ENCODE results near the gene ASAP3. TPM values are rescaled to one million over a fixed set of nuclear protein-coding genes. Genes with fewer than 3 reads are reported as not detected.

ASAP3 gene
- total RNA-seq, 2 donors from 2014 or later, result 0.51 to 1.0 TPM

GRCh38 chr1:23417570-23417969, 66.4 kb downstream of the ASAP3 start:
- H3K4me1 Mint-ChIP-seq (ENCODE audit: low read depth), result peaks cover 8% of the 10 kb centered on the region
- H3K27me3 Mint-ChIP-seq (ENCODE audit: low read depth), result no peaks in the 10 kb centered on the region
- no peak overlapping the region for H3K27ac Mint-ChIP-seq
- no peaks in the 10 kb centered on the region for H3K9me3 Mint-ChIP-seq
- no peak for ATAC-seq (replicated peaks in 1 of 2)
- H3K4me3 Mint-ChIP-seq, result no peak overlapping the region
- no peak for DNase-seq
- H3K36me3 Mint-ChIP-seq (ENCODE audit: insufficient read depth in 2 of 2), result no peaks in the 10 kb centered on the region

DNA sequence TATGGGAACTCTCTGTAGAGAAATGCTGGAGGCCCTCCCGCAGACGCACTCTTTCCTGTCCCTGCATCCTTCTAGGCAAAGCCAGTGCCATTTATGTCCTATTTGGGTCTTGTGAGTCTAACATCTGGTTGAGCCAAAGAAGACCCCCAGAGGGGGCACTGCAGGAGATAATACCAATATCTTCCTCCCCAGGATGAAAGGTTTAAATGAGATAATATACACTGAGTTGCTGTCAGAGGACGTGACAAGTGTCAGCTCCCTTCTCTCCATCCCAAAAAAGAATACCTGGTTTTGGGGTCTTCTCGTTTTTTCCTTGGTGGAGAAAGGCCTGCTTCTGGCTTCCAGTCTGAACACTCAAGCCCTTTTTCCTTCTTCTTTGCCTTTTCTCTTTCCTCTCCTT, 67.0 kb downstream of the ASAP3 start:
- H3K36me3 Mint-ChIP-seq (ENCODE audit: insufficient read depth in 2 of 2), result no peaks in the 10 kb centered on the region
- no peak overlapping the region for H3K4me3 Mint-ChIP-seq
- DNase-seq, result no peak
- peaks cover 2% of the 10 kb centered on the region for H3K4me1 Mint-ChIP-seq (ENCODE audit: low read depth)
- H3K27ac Mint-ChIP-seq, result no peak overlapping the region
- ATAC-seq (replicated peaks in 1 of 2), result no peak
- H3K9me3 Mint-ChIP-seq, result no peaks in the 10 kb centered on the region
- no peaks in the 10 kb centered on the region for H3K27me3 Mint-ChIP-seq (ENCODE audit: low read depth)

DNA sequence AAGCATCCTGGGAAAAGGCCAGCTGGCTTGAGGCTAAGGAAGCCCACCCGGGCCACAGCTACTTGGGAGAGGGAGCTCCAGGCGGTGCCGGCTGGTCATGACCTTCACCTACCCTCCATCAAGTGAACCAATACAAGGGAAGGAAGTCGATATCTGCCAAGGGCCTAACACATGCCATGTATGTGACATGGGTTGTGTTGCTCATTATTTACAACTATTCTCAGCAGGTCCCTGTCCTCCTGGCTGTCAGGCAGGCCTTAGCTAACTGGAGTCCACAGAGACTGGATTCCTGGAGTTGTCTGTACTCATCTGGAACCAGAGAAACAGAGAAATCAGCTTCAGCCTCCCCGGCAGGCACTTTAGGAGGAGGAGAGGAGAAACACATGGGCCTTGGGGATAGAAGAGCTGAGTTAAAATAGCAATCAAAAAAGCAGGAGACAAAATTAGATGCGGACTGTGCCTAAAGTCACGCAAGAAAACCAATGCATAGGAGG, 75.1 kb downstream of the ASAP3 start:
- ATAC-seq (replicated peaks in 1 of 2) (no peak), DNase-seq (no peak)
- H3K4me3 Mint-ChIP-seq, result no peak overlapping the region
- no peaks in the 10 kb centered on the region for H3K36me3 Mint-ChIP-seq (ENCODE audit: insufficient read depth in 2 of 2)
- no peaks in the 10 kb centered on the region for H3K27me3 Mint-ChIP-seq (ENCODE audit: low read depth)
- H3K9me3 Mint-ChIP-seq, result no peaks in the 10 kb centered on the region
- H3K27ac Mint-ChIP-seq, result no peak overlapping the region
- H3K4me1 Mint-ChIP-seq (ENCODE audit: low read depth), result peaks cover 6% of the 10 kb centered on the region

DNA sequence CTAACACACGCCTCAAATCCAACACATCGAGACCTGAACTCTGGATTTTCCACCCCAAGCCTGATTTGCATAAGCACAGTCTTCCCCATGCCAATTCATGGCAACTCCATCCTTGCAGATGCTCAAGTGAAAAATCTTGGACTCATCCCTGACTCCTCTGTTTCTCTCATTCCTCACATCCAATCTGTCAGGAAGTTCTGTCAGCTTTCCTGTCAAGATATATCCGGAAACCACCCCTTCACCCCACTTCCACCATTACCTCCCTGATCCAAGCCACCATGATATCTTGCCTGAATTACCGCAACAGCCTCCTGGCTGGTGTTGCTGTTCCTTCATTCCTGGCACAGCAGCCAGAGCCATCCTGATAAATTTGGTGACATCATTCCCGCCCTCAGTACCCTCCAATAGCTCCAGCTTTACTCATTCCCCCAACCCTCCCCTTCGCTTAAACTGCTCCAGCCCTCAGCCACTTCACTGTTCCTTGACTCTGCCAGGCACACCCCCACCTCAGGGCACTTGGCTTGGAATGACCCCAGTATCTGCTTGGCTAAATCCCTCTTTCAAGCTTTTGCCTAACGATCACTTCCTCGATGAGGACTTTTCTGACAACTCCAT, 76.9 kb downstream of the ASAP3 start:
- peaks cover 14% of the 10 kb centered on the region for H3K4me1 Mint-ChIP-seq (ENCODE audit: low read depth)
- no peak for DNase-seq
- H3K27me3 Mint-ChIP-seq (ENCODE audit: low read depth), result no peaks in the 10 kb centered on the region
- no peaks in the 10 kb centered on the region for H3K36me3 Mint-ChIP-seq (ENCODE audit: insufficient read depth in 2 of 2)
- H3K4me3 Mint-ChIP-seq, result no peak overlapping the region
- no peak for ATAC-seq (replicated peaks in 1 of 2)
- H3K27ac Mint-ChIP-seq, result no peak overlapping the region
- no peaks in the 10 kb centered on the region for H3K9me3 Mint-ChIP-seq

GRCh38 chr1:23405946-23406345, 78.0 kb downstream of the ASAP3 start:
- no peak overlapping the region for H3K4me3 Mint-ChIP-seq
- no peak for ATAC-seq (replicated peaks in 1 of 2)

GRCh38 chr1:23403735-23404486, 80.1 kb downstream of the ASAP3 start:
- Mint-ChIP-seq H3K27me3 (ENCODE audit: low read depth) (no peaks in the 10 kb centered on the region), H3K27ac (no peak overlapping the region), H3K9me3 (no peaks in the 10 kb centered on the region), H3K4me3 (peak overlapping the region; percentile 10 to 30), H3K4me1 (ENCODE audit: low read depth) (peaks cover 14% of the 10 kb centered on the region), H3K36me3 (ENCODE audit: insufficient read depth in 2 of 2) (no peaks in the 10 kb centered on the region)
- DNase-seq (peak; percentile 87 to 89), ATAC-seq (replicated peaks in 1 of 2) (peak; percentile 88 to 95)

More at GRCh38 chr1:23405946-23406345, 78.0 kb downstream of the ASAP3 start:
- DNase-seq, result no peak
- H3K9me3 Mint-ChIP-seq, result no peaks in the 10 kb centered on the region
- H3K4me1 Mint-ChIP-seq (ENCODE audit: low read depth), result peaks cover 14% of the 10 kb centered on the region
- H3K27me3 Mint-ChIP-seq (ENCODE audit: low read depth), result no peaks in the 10 kb centered on the region
- no peaks in the 10 kb centered on the region for H3K36me3 Mint-ChIP-seq (ENCODE audit: insufficient read depth in 2 of 2)
- no peak overlapping the region for H3K27ac Mint-ChIP-seq

DNA sequence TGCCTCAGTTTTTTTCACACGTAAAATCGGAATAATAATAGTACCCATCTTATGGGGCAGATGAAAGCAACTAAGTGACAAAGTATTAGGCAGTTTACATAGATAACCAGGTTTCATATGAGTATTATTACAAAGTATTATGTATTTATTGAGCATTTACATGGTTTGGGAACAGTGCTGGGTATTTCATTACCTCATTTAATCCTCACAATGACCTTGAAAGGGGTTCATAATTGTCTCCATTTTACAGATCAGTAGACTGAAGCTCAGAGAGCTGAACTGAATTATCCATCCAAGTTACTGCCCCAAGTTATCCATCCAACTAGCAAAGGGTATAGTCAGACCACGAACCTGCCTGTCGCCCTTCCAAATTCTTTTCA, 80.6 kb downstream of the ASAP3 start:
- no peaks in the 10 kb centered on the region for H3K36me3 Mint-ChIP-seq (ENCODE audit: insufficient read depth in 2 of 2)
- H3K27ac Mint-ChIP-seq, result no peak overlapping the region
- no peak overlapping the region for H3K4me3 Mint-ChIP-seq

GRCh38 chr1:23403038-23403336, 81.0 kb downstream of the ASAP3 start:
- no peak overlapping the region for H3K27ac Mint-ChIP-seq
- H3K9me3 Mint-ChIP-seq, result no peaks in the 10 kb centered on the region

More for the DNA sequence above, 80.6 kb downstream of the ASAP3 start:
- peaks cover 14% of the 10 kb centered on the region for H3K4me1 Mint-ChIP-seq (ENCODE audit: low read depth)
- ATAC-seq (replicated peaks in 1 of 2) (no peak), DNase-seq (no peak)
- H3K27me3 Mint-ChIP-seq (ENCODE audit: low read depth), result no peaks in the 10 kb centered on the region
- no peaks in the 10 kb centered on the region for H3K9me3 Mint-ChIP-seq

GRCh38 chr1:23402286-23403037, 81.5 kb downstream of the ASAP3 start:
- no peaks in the 10 kb centered on the region for H3K9me3 Mint-ChIP-seq
- H3K36me3 Mint-ChIP-seq (ENCODE audit: insufficient read depth in 2 of 2), result no peaks in the 10 kb centered on the region
- ATAC-seq (replicated peaks in 1 of 2) (no peak), DNase-seq (no peak)
- H3K27me3 Mint-ChIP-seq (ENCODE audit: low read depth), result no peaks in the 10 kb centered on the region
- H3K4me1 Mint-ChIP-seq (ENCODE audit: low read depth), result peaks cover 14% of the 10 kb centered on the region
- no peak overlapping the region for H3K27ac Mint-ChIP-seq
- H3K4me3 Mint-ChIP-seq, result no peak overlapping the region

More at GRCh38 chr1:23403038-23403336, 81.0 kb downstream of the ASAP3 start:
- H3K27me3 Mint-ChIP-seq (ENCODE audit: low read depth), result no peaks in the 10 kb centered on the region
- DNase-seq (no peak), ATAC-seq (replicated peaks in 1 of 2) (no peak)
- peaks cover 14% of the 10 kb centered on the region for H3K4me1 Mint-ChIP-seq (ENCODE audit: low read depth)
- H3K4me3 Mint-ChIP-seq, result no peak overlapping the region
- no peaks in the 10 kb centered on the region for H3K36me3 Mint-ChIP-seq (ENCODE audit: insufficient read depth in 2 of 2)

DNA sequence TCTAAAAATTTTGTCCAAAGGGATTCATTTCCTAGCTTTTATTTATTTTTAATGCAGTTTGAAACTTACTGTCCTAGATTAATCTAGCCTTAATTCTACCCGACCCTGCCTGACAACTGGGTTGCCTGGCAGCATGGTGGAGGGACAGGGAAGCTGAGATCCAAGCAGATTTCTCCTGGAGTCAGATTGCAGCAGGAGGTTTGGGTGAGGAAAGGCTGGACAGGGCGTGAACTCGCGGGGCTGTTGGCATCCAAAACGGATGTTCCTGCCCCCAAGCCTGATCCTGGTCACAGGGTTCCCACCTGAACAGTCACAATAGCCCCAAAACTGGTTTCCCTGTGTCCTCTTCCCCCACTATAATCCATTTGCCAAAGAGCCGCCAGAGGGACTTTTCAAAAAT, 82.7 kb downstream of the ASAP3 start:
- ATAC-seq (replicated peaks in 1 of 2) (no peak), DNase-seq (no peak)
- Mint-ChIP-seq H3K27ac (no peak overlapping the region), H3K4me3 (no peak overlapping the region), H3K36me3 (ENCODE audit: insufficient read depth in 2 of 2) (no peaks in the 10 kb centered on the region), H3K27me3 (ENCODE audit: low read depth) (no peaks in the 10 kb centered on the region), H3K9me3 (no peaks in the 10 kb centered on the region), H3K4me1 (ENCODE audit: low read depth) (peaks cover 14% of the 10 kb centered on the region)

DNA sequence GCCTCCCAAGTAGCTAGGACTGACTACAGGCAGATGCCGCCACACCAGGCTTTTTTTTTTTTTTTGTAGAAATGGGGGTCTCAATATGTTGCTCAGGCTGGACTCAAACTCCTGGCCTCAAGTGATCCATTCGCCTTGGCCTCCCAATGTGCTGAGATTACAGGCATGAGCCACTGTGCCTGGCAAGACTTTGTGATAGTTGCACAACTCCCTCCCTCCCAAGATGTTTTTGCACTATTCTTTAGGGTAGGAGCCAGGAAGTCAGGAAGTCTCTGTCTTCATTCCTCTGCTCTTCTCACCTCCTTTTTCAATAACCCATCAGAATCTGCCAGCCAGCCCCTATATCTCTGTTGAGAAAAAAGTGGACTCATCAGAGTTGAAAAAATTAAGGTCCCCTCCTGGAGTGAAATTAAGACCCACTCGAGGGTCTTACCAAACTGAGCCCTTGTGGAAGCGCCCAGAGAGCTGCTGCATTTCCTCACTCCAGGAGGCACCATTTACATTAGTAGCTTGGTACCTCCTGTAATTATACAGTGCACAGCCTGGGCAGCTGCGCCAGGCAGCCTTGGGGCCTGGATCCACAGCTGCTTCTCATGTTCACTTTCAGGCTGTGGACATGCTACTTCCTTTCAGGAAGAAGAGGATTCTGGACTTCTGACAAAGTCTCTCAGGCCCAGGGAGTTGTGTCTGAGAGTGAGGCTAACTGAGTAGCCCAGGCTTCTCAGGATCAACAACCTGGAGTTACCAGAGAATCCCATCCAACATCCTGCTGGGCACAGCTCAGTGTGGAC, 83.5 kb downstream of the ASAP3 start:
- Mint-ChIP-seq H3K4me1 (ENCODE audit: low read depth) (peaks cover 20% of the 10 kb centered on the region), H3K4me3 (no peak overlapping the region), H3K27ac (no peak overlapping the region), H3K9me3 (no peaks in the 10 kb centered on the region), H3K27me3 (ENCODE audit: low read depth) (no peaks in the 10 kb centered on the region), H3K36me3 (ENCODE audit: insufficient read depth in 2 of 2) (no peaks in the 10 kb centered on the region)
- ATAC-seq (replicated peaks in 1 of 2), result no peak
- no peak for DNase-seq

DNA sequence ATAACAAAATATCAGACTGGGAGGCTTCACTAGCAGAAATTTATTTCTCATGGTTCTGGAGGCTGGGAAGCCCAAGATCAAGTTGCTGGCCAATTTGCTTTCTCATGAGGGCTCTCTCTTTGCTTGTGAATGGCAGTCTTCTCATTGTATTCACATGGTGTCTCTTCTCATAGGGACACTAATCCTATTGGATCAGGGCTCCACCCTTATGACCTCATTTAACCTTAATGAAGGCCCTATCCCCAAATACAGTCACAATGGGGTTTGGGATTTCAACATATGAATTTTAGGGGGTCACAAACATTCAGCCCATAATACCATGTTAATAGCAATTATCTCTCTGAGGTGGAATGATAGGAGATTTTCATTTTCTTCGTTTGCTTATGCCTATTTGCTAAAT, 84.8 kb downstream of the ASAP3 start:
- Mint-ChIP-seq H3K9me3 (no peaks in the 10 kb centered on the region), H3K4me3 (no peak overlapping the region), H3K4me1 (ENCODE audit: low read depth) (peaks cover 17% of the 10 kb centered on the region), H3K27me3 (ENCODE audit: low read depth) (no peaks in the 10 kb centered on the region), H3K36me3 (ENCODE audit: insufficient read depth in 2 of 2) (no peaks in the 10 kb centered on the region), H3K27ac (no peak overlapping the region)
- DNase-seq (no peak), ATAC-seq (replicated peaks in 1 of 2) (no peak)

DNA sequence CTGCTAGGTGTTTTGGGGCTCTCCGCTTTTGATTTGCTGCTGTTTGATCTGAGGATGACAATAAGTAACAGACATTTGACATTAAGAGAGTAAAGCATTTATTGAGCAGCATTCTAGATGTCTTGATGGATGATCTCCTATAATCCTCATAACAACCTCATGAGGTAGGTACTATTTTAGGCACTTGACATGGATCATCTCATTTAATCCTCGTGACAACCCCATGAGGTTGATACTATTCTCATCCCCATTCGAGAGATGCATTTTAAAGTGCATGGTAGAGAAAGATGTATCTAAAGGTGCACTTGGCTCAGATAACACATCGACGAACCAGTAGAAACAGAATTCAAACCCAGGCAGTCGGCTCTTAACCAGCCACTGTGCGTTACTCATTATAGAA, 86.1 kb downstream of the ASAP3 start:
- Mint-ChIP-seq H3K36me3 (ENCODE audit: insufficient read depth in 2 of 2) (no peaks in the 10 kb centered on the region), H3K27me3 (ENCODE audit: low read depth) (no peaks in the 10 kb centered on the region), H3K27ac (no peak overlapping the region), H3K4me1 (ENCODE audit: low read depth) (peaks cover 11% of the 10 kb centered on the region), H3K9me3 (no peaks in the 10 kb centered on the region), H3K4me3 (no peak overlapping the region)
- DNase-seq, result no peak
- no peak for ATAC-seq (replicated peaks in 1 of 2)
